ENCODE results near the gene ORM1. TPM values are rescaled to one million over a fixed set of nuclear protein-coding genes. Genes with fewer than 3 reads are reported as not detected.

Gene ORM1
- total RNA-seq, 1 donor from 2014 or later: not detected

GRCh38 chr9:114282104-114282485 lies 40.8 kb upstream of the ORM1 start:
- Histone ChIP-seq H3K4me3 (ENCODE audit: low read depth, low read length) (no peak overlapping the region), H3K36me3 (ENCODE audit: control insufficient read depth, insufficient read depth, low read length) (no peaks in the 10 kb centered on the region), H3K27me3 (ENCODE audit: control insufficient read depth, insufficient read depth, low read length) (no peaks in the 10 kb centered on the region)
- FAIRE-seq (no peak), DNase-seq (ENCODE audit: low read depth) (no peak)
- TF ChIP-seq, protein P1, sequence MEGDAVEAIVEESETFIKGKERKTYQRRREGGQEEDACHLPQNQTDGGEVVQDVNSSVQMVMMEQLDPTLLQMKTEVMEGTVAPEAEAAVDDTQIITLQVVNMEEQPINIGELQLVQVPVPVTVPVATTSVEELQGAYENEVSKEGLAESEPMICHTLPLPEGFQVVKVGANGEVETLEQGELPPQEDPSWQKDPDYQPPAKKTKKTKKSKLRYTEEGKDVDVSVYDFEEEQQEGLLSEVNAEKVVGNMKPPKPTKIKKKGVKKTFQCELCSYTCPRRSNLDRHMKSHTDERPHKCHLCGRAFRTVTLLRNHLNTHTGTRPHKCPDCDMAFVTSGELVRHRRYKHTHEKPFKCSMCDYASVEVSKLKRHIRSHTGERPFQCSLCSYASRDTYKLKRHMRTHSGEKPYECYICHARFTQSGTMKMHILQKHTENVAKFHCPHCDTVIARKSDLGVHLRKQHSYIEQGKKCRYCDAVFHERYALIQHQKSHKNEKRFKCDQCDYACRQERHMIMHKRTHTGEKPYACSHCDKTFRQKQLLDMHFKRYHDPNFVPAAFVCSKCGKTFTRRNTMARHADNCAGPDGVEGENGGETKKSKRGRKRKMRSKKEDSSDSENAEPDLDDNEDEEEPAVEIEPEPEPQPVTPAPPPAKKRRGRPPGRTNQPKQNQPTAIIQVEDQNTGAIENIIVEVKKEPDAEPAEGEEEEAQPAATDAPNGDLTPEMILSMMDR (IDR thresholded peaks at IDR 0.05; ENCODE audit: insufficient read depth, low read length, severe bottlenecking): no peak

DNA sequence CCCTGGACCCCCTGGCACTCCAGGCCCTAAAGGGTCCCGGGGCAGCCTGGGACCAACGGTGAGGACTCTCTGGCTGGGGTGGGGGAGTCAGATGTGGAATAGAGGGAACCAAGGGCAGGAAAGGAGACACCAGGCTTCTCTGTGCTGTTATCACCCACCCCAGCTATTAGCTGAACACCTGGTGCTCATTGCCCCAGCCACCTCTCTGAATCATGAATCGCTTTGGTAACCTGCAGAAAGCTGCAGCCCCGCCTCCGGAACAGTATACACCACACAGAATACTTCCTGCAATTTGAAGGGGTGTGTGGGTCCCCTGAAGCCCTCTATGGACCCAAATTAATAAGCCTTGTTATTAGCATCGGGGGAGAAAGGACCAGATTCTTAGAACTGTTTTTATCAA lies 40.4 kb upstream of the ORM1 start:
- Histone ChIP-seq H3K4me3 (ENCODE audit: low read depth, low read length) (no peak overlapping the region), H3K27me3 (ENCODE audit: control insufficient read depth, insufficient read depth, low read length) (no peaks in the 10 kb centered on the region), H3K36me3 (ENCODE audit: control insufficient read depth, insufficient read depth, low read length) (no peaks in the 10 kb centered on the region)
- TF ChIP-seq, protein P1 (IDR thresholded peaks at IDR 0.05; ENCODE audit: insufficient read depth, low read length, severe bottlenecking): no peak
- no peak for DNase-seq (ENCODE audit: low read depth)
- no peak for FAIRE-seq

- no peak for FAIRE-seq
- peak; percentile 51 for DNase-seq (ENCODE audit: low read depth)
- Histone ChIP-seq H3K4me3 (ENCODE audit: low read depth, low read length) (no peak overlapping the region), H3K27me3 (ENCODE audit: control insufficient read depth, insufficient read depth, low read length) (no peaks in the 10 kb centered on the region), H3K36me3 (ENCODE audit: control insufficient read depth, insufficient read depth, low read length) (no peaks in the 10 kb centered on the region)
- TF ChIP-seq, protein P1 (IDR thresholded peaks at IDR 0.05; ENCODE audit: insufficient read depth, low read length, severe bottlenecking): no peak
Observed at GRCh38 chr9:114282926-114283325, 40.0 kb upstream of the ORM1 start.

GRCh38 chr9:114283551-114284111 lies 39.3 kb upstream of the ORM1 start:
- no peak for FAIRE-seq

DNA sequence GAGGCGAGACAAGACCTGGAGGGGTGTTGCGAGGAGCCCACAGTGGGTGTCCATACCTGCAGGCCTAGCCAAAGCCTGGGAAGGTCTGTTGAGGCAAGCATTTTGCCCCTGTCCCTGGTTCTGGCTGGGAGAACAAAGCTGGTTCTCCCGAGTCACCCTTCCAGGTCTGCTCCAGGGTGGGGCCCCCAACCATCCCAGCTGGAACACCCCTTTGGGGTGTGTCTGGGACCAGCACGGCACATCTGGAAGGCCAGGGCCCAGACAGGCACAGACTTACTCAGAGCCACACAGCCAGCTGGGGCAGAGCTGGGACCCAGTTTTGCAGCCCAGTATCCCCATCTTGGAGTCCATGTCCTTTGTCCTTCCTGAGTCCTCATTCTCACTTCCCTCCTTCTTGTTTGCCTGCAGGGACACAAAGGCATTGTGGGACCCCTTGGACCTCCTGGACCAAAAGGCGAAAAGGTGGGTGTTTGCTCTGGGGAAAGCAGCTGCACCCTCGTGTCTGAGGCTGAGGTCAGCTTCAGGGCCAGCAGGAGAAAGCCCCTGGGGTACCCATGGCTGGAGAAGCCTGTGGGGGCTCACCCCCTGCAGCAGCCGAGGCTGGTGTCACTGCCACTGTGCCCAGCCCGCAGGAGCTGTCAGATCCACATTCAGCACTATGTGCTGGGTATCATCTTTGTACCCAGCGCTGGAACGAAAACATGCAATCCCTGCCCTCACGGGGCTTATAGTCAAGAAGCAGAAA lies 38.4 kb upstream of the ORM1 start:
- TF ChIP-seq, protein P1 (IDR thresholded peaks at IDR 0.05; ENCODE audit: insufficient read depth, low read length, severe bottlenecking): no peak
- H3K27me3 ChIP-seq (ENCODE audit: control insufficient read depth, insufficient read depth, low read length): no peaks in the 10 kb centered on the region
- DNase-seq (ENCODE audit: low read depth) (no peak), FAIRE-seq (no peak)
- no peak overlapping the region for H3K4me3 ChIP-seq (ENCODE audit: low read depth, low read length)
- H3K36me3 ChIP-seq (ENCODE audit: control insufficient read depth, insufficient read depth, low read length): no peaks in the 10 kb centered on the region

More at GRCh38 chr9:114283551-114284111, 39.3 kb upstream of the ORM1 start:
- Histone ChIP-seq H3K36me3 (ENCODE audit: control insufficient read depth, insufficient read depth, low read length) (no peaks in the 10 kb centered on the region), H3K27me3 (ENCODE audit: control insufficient read depth, insufficient read depth, low read length) (no peaks in the 10 kb centered on the region), H3K4me3 (ENCODE audit: low read depth, low read length) (no peak overlapping the region)
- TF ChIP-seq, protein P1 (IDR thresholded peaks at IDR 0.05; ENCODE audit: insufficient read depth, low read length, severe bottlenecking): no peak
- no peak for DNase-seq (ENCODE audit: low read depth)

All from bronchial epithelial cell (primary cell).